Measurements from ENCODE around the gene GATA3. TPM values are rescaled to one million over a fixed set of nuclear protein-coding genes. Genes with fewer than 3 reads are reported as not detected.
"Not testable (repeated sequence)": the region's sequence is repeated elsewhere in the genome, so short reads cannot be mapped to it uniquely, and the experiment has no call there.

Gene GATA3
- total and polyA plus RNA-seq, 7 donors: 1.2 to 2.1 TPM; not detected in 5

DNA sequence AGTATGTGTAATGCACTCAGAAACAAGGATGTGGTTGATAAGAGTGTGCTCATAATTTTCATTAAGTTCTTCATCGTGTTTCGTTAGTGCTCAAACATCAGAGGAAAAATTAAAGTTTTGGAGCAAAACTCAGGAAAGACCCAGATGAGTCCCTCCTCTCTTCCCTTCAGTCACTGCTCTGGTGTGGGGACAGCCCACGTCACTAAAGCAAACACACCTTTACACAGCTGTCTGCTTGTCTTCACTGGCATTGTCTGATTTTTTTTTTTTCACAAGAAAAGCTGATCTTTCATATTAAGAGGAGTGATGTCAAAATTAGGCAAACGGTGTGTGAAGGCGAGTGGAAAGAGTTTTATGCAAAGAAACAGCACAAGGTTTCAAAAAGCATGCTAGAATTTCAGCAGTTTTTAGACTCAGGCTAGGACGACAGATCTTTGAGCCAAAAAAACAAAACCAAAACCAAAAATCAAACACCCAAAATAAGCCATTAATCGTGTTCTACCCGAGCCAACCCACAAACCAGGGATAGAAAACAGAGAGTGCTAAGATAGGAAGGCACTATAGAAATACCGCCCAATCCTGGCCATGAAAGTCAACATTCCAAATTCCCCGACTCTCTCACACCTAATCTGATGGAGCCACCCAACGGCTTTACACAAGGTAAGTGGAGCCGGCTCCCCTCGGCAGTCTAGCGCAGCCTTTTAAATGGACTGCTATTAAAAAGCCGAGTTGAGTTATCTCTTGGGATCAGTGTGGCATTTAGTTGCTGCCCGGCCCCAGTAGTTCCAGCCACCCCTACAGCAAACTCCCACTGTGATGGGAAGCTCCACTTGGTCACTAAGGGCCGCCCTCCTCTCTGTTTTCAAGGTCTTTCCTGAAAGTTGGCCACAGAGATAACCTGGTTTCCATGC is 27.9 kb upstream of the GATA3 start:
- WGBS, 2 donors: 26 to 43% methylated on average over 17 of the region's 17 CpGs
- Histone ChIP-seq H3K27ac (no peak overlapping the region), H3K9me3 (no peaks in the 10 kb centered on the region), H3K27me3 (peaks cover 0 to 37% (median 0%) of the 10 kb centered on the region in 3 donors), H3K4me1 (no peaks in the 10 kb centered on the region), H3K36me3 (no peaks in the 10 kb centered on the region), H3K4me3 (no peak overlapping the region)
- intact Hi-C loops (cut with DNase I): no loop called here
- TF ChIP-seq POLR2A (IDR thresholded peaks at IDR 0.05) (no peak), EP300 (IDR thresholded peaks at IDR 0.05) (no peak), POLR2AphosphoS5 (IDR thresholded peaks at IDR 0.05) (no peak)
- no peak for DNase-seq

GRCh38 chr10:8031211-8031610 is 23.3 kb upstream of the GATA3 start:
- intact Hi-C loops (cut with DNase I); H3K9me3 ChIP-seq; H3K36me3 ChIP-seq; H3K27ac ChIP-seq; H3K4me3 ChIP-seq: not testable (repeated sequence)
- 85 to 89% methylated on average over 5 of the region's 5 CpGs for WGBS, 2 donors
- Histone ChIP-seq H3K27me3 (peaks cover 28 to 65% (median 30%) of the 10 kb centered on the region in 3 donors), H3K4me1 (peaks cover 0 to 25% (median 24%) of the 10 kb centered on the region in 4 donors)
- peak; percentile 20 for DNase-seq

GRCh38 chr10:8032558-8032957 is 21.9 kb upstream of the GATA3 start:
- H3K4me3 ChIP-seq: no peak overlapping the region
- H3K4me1 ChIP-seq: peaks cover 0 to 37% (median 30%) of the 10 kb centered on the region in 4 donors
- 84 to 95% methylated on average over 7 of the region's 7 CpGs for WGBS, 2 donors
- intact Hi-C loops (cut with DNase I): no loop called here
- peaks cover 41 to 65% (median 43%) of the 10 kb centered on the region in 3 donors for H3K27me3 ChIP-seq
- no peaks in the 10 kb centered on the region for H3K36me3 ChIP-seq
- no peak overlapping the region for H3K27ac ChIP-seq
- peak; percentile 24 for DNase-seq
- TF ChIP-seq POLR2A (IDR thresholded peaks at IDR 0.05) (no peak), POLR2AphosphoS5 (IDR thresholded peaks at IDR 0.05) (no peak), EP300 (IDR thresholded peaks at IDR 0.05) (no peak)
- TF ChIP-seq, protein P1, sequence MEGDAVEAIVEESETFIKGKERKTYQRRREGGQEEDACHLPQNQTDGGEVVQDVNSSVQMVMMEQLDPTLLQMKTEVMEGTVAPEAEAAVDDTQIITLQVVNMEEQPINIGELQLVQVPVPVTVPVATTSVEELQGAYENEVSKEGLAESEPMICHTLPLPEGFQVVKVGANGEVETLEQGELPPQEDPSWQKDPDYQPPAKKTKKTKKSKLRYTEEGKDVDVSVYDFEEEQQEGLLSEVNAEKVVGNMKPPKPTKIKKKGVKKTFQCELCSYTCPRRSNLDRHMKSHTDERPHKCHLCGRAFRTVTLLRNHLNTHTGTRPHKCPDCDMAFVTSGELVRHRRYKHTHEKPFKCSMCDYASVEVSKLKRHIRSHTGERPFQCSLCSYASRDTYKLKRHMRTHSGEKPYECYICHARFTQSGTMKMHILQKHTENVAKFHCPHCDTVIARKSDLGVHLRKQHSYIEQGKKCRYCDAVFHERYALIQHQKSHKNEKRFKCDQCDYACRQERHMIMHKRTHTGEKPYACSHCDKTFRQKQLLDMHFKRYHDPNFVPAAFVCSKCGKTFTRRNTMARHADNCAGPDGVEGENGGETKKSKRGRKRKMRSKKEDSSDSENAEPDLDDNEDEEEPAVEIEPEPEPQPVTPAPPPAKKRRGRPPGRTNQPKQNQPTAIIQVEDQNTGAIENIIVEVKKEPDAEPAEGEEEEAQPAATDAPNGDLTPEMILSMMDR (IDR thresholded peaks at IDR 0.05): no peak
- H3K9me3 ChIP-seq: no peaks in the 10 kb centered on the region

DNA sequence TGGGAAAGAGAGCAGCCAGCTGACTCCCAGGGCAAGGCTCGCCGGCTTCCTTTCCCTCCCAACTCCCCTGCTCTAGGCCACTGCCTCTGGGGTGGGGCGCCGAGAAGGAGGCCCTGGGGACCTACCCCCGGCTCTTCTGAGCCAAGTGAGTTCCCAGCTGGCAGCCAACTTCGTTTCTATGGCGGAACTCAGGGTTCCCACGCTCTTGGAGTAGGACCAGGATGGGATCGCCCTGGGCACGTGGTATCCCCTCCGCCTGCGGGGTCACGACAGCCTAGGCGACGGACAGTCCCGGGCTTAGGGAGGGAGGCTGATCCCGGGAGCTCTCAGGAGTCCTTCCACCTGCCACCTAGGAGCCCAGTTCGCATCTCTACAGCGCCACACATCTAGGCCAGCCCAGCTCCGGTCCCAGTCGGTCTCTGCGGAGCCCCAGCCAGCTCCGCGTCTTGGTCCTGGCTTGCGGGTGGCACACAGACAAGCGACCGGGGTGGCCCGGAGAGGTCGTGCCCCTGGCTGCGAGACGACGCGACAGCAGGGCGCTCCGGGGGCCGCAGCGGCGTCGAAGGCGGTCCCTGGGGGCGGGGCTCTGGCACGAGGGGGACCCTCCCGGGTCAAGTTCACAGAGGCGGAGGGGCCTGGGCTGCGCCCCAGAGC is 20.5 kb upstream of the GATA3 start:
- Histone ChIP-seq H3K27ac (no peak overlapping the region), H3K36me3 (no peaks in the 10 kb centered on the region), H3K4me1 (peaks cover 0 to 42% (median 30%) of the 10 kb centered on the region in 4 donors), H3K4me3 (peak overlapping the region in 2 of 4 donors; percentile 15 to 20), H3K9me3 (no peaks in the 10 kb centered on the region), H3K27me3 (peaks cover 55 to 75% (median 57%) of the 10 kb centered on the region in 3 donors)
- TF ChIP-seq, protein P1 (IDR thresholded peaks at IDR 0.05): no peak
- no peak for TF ChIP-seq POLR2AphosphoS5 (IDR thresholded peaks at IDR 0.05)
- TF ChIP-seq EP300 (IDR thresholded peaks at IDR 0.05): no peak
- no peak for TF ChIP-seq POLR2A (IDR thresholded peaks at IDR 0.05)
- 7 to 15% methylated on average over 45 of the region's 45 CpGs for WGBS, 2 donors
- intact Hi-C loops (cut with DNase I): no loop called here
- DNase-seq: peak; percentile 51

GRCh38 chr10:8034466-8035005 is 20.0 kb upstream of the GATA3 start:
- Histone ChIP-seq H3K4me3 (peak overlapping the region in 2 of 4 donors; percentile 15 to 20), H3K27ac (no peak overlapping the region), H3K9me3 (no peaks in the 10 kb centered on the region), H3K27me3 (peaks cover 60 to 81% (median 63%) of the 10 kb centered on the region in 3 donors), H3K4me1 (peaks cover 0 to 42% (median 30%) of the 10 kb centered on the region in 4 donors), H3K36me3 (no peaks in the 10 kb centered on the region)
- intact Hi-C loops (cut with DNase I): no loop called here
- TF ChIP-seq POLR2A (IDR thresholded peaks at IDR 0.05) (no peak), POLR2AphosphoS5 (IDR thresholded peaks at IDR 0.05) (no peak), EP300 (IDR thresholded peaks at IDR 0.05) (no peak)
- TF ChIP-seq, protein P1 (IDR thresholded peaks at IDR 0.05): no peak
- DNase-seq: peak; percentile 45
- WGBS, 2 donors: 2 to 5% methylated on average over 37 of the region's 37 CpGs
